GM12878 (cell line): ENCODE measurements around the gene PDK1.

Experiments used
- CTCF ChIP-seq, 3 experiments: IDR thresholded peaks in 2 of 3; conservative IDR thresholded peaks in 1 of 3; 2 replicates each; pipeline ENCODE4 v1.5.1; 2011; ENCODE audit warnings: low read depth in 3 of 3, low read length in 3 of 3, mild to moderate bottlenecking in 3 of 3, control low read depth in 2 of 3, moderate library complexity in 2 of 3, inconsistent platforms in 1 of 3, mixed read lengths in 1 of 3; ENCODE audit not compliant: control insufficient read depth in 2 of 3, insufficient read depth in 1 of 3; ENCODE audit errors: extremely low read depth in 1 of 3
- EGR1 ChIP-seq, 2 experiments: IDR thresholded peaks; 1 replicate in 1 of 2; 2 replicates in 1 of 2; pipeline ENCODE4 v1.6.1; 2011 to 2012; ENCODE audit warnings: low read depth in 2 of 2, low read length in 2 of 2, borderline replicate concordance in 1 of 2, mild to moderate bottlenecking in 1 of 2, moderate library complexity in 1 of 2
- RAD51 ChIP-seq: fragments of 450-650 bp; IDR thresholded peaks from 2 replicates; pipeline ENCODE4 v1.6.1; 2016; ENCODE audit warnings: moderate library complexity, mild to moderate bottlenecking, inconsistent platforms
- REST ChIP-seq: IDR thresholded peaks from 2 replicates; pipeline ENCODE4 v1.6.1; 2012; ENCODE audit warnings: mild to moderate bottlenecking, low read depth, low read length
- SIN3A ChIP-seq: IDR thresholded peaks from 2 replicates; pipeline ENCODE4 v1.6.1; 2012; ENCODE audit warnings: low read depth, low read length, improper control_type of control experiment
- SREBF2 ChIP-seq: IDR thresholded peaks from 2 replicates; pipeline ENCODE4 v1.6.1; 2012; ENCODE audit warnings: mild to moderate bottlenecking, low read length
- TAF1 ChIP-seq: IDR thresholded peaks from 2 replicates; pipeline ENCODE4 v1.6.1; 2011; ENCODE audit warnings: mild to moderate bottlenecking, low read depth, low read length, borderline replicate concordance
- USF1 ChIP-seq: IDR thresholded peaks from 2 replicates; pipeline ENCODE4 v1.6.1; 2011; ENCODE audit warnings: borderline replicate concordance, low read depth, mild to moderate bottlenecking, moderate library complexity, mixed read lengths, low read length; ENCODE audit not compliant: insufficient read depth; ENCODE audit errors: extremely low read length
- ZBTB33 ChIP-seq: fragments of 450-650 bp; IDR thresholded peaks from 2 replicates; pipeline ENCODE4 v1.6.1; 2017; ENCODE audit warnings: mild to moderate bottlenecking
- TF ChIP-seq, protein P1 (sequence below): IDR thresholded peaks from 2 replicates; pipeline ENCODE4 v1.6.1; 2011; ENCODE audit warnings: mild to moderate bottlenecking, low read depth, low read length, moderate library complexity; ENCODE audit not compliant: insufficient replicate concordance

DNA sequence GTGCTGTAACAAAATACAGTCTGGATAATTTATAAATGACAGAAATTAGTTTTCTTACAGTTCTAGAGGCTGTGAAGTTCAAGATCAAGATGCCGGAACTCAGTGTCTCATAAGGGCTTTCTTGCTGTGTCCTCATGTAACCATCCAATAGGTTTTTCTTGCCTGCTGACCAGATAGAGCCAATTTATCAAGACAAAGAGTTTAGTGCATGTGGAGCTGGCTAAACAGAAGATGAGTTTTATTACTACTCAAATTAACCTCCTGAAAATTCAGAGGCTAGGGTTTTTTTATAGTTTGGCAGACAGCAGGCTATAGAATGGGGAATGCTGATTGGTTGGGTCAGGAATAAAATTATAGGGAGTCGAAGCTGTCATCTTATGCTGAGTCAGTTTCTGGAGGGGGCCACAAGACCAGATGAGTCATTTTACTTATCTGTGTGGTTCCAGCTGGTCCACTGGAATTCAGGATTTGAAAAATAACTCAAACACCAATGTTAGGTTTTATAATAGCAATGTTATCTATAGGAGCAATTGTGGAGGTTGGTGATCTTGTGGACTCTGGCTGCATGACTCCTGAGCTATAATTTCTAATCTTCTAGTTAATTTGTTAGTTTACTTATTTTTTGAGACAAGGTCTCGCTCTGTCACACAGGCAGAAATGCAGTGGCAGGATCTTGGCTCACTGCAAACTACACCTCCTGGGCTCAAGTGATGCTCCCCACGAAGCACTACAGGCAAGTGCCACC lies 3.2 kb upstream of the PDK1 start:
- TF ChIP-seq REST (no peak), EGR1 (IDR thresholded peaks at IDR 0.05; ENCODE audit: borderline replicate concordance in 1 of 2, low read depth in 2 of 2, low read length in 2 of 2) (no peak), CTCF (IDR thresholded peaks at IDR 0.05 in 2 of 3, conservative IDR thresholded peaks at IDR 0.05 in 1 of 3; ENCODE audit: control insufficient read depth in 2 of 3, extremely low read depth in 1 of 3, insufficient read depth in 1 of 3, low read depth in 3 of 3, low read length in 3 of 3) (no peak), TAF1 (no peak), SIN3A (no peak), RAD51 (no peak), USF1 (no peak), ZBTB33 (no peak), SREBF2 (no peak)
- TF ChIP-seq, protein P1, sequence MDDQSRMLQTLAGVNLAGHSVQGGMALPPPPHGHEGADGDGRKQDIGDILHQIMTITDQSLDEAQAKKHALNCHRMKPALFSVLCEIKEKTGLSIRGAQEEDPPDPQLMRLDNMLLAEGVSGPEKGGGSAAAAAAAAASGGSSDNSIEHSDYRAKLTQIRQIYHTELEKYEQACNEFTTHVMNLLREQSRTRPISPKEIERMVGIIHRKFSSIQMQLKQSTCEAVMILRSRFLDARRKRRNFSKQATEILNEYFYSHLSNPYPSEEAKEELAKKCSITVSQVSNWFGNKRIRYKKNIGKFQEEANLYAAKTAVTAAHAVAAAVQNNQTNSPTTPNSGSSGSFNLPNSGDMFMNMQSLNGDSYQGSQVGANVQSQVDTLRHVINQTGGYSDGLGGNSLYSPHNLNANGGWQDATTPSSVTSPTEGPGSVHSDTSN, result no peak
